Measurements from ENCODE around the gene PRPF6. TPM values are rescaled to one million over a fixed set of nuclear protein-coding genes. Genes with fewer than 3 reads are reported as not detected.

PRPF6 gene
- total and polyA plus RNA-seq, 2 of the 13 experiments (the other 11 are each of a cell fraction or from before 2014, with no cell fraction given), result 63.7 to 101 TPM

GRCh38 chr20:64023361-64024140 is 42.6 kb downstream of the PRPF6 start (continued):
- TF ChIP-seq AHDC1 (CRISPR knock-in tag; IDR thresholded peaks at IDR 0.05; ENCODE audit: borderline replicate concordance), result no peak
- no peak for TF ChIP-seq MTF1 (CRISPR knock-in tag; IDR thresholded peaks at IDR 0.05)
- no peak for TF ChIP-seq HMG20A (CRISPR knock-in tag; IDR thresholded peaks at IDR 0.05; ENCODE audit: borderline replicate concordance)
- TF ChIP-seq ZIK1 (CRISPR knock-in tag; IDR thresholded peaks at IDR 0.05; ENCODE audit: borderline replicate concordance, low read depth), result no peak; the same call in 1 of the 2 replicates
- TF ChIP-seq ZFP41 (CRISPR knock-in tag; IDR thresholded peaks at IDR 0.05; ENCODE audit: borderline replicate concordance), result 0 out of 2 replicates have a peak, but pooled peaks have one; percentile 14
- TF ChIP-seq MYC (CRISPR knock-in tag; IDR thresholded peaks at IDR 0.05; ENCODE audit: borderline replicate concordance), result peak; percentile 37; the same call in 1 of the 2 replicates
- TF ChIP-seq ZNF383 (CRISPR knock-in tag; IDR thresholded peaks at IDR 0.05; ENCODE audit: borderline replicate concordance), result no peak
- no peak for TF ChIP-seq NFKB2 (CRISPR knock-in tag; IDR thresholded peaks at IDR 0.05; ENCODE audit: borderline replicate concordance)
- no peak for TF ChIP-seq CREM (IDR thresholded peaks at IDR 0.05)
- no peak for TF ChIP-seq CREM (CRISPR knock-in tag; IDR thresholded peaks at IDR 0.05)
- peak; percentile 34; the same call in 1 of the 2 replicates for TF ChIP-seq ZNF253 (CRISPR knock-in tag; IDR thresholded peaks at IDR 0.05; ENCODE audit: borderline replicate concordance)
- no peak for TF ChIP-seq ZBTB34 (CRISPR knock-in tag; IDR thresholded peaks at IDR 0.05)
- TF ChIP-seq, protein P1, sequence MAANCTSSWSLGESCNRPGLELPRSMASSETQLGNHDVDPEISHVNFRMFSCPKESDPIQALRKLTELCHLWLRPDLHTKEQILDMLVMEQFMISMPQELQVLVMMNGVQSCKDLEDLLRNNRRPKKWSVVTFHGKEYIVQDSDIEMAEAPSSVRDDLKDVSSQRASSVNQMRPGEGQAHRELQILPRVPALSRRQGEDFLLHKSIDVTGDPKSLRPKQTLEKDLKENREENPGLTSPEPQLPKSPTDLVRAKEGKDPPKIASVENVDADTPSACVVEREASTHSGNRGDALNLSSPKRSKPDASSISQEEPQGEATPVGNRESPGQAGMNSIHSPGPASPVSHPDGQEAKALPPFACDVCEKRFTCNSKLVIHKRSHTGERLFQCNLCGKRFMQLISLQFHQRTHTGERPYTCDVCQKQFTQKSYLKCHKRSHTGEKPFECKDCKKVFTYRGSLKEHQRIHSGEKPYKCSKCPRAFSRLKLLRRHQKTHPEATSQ (CRISPR knock-in tag; IDR thresholded peaks at IDR 0.05; ENCODE audit: borderline replicate concordance), result no peak
- no peak for TF ChIP-seq SYNCRIP (IDR thresholded peaks at IDR 0.05; ENCODE audit: insufficient read depth, low read depth, low read length)
- no peak for TF ChIP-seq GATA4 (IDR thresholded peaks at IDR 0.05; ENCODE audit: borderline replicate concordance, low read depth)
- no peak for TF ChIP-seq FOXA1 (IDR thresholded peaks at IDR 0.05)
- peak; percentile 16; the same call in 1 of the 2 replicates for TF ChIP-seq FOXA1 (CRISPR knock-in tag; IDR thresholded peaks at IDR 0.05)

Measured in HepG2 (cell line).